GM18909 (cell line): Measurements from ENCODE around the gene ANXA2.

Experiments
- ATAC-seq: cut with Tn5 transposase; IDR thresholded peaks from one replicate; pipeline ENCODE4 v1.9.1; 2021; ENCODE audit warnings: mild to moderate bottlenecking; ENCODE audit not compliant: unreplicated experiment, poor library complexity

ANXA2 gene

GRCh38 chr15:60318216-60318867 is 79.4 kb downstream of the ANXA2 start:
- ATAC-seq, result no peak

GRCh38 chr15:60316961-60317360 is 80.8 kb downstream of the ANXA2 start:
- ATAC-seq, result no peak

- no peak for ATAC-seq
Observed at GRCh38 chr15:60315878-60316277, 81.9 kb downstream of the ANXA2 start.

GRCh38 chr15:60313906-60314305 is 83.9 kb downstream of the ANXA2 start:
- no peak for ATAC-seq

- no peak for ATAC-seq
Observed at GRCh38 chr15:60307034-60307433, 90.8 kb downstream of the ANXA2 start.

- ATAC-seq, result no peak
Observed at GRCh38 chr15:60301024-60301423, 96.8 kb downstream of the ANXA2 start.

GRCh38 chr15:60299452-60300047 is 98.2 kb downstream of the ANXA2 start:
- no peak for ATAC-seq
